HG03135 (cell line): Measurements from ENCODE around the gene INCA1.

Experiments
- ATAC-seq: cut with Tn5 transposase; IDR thresholded peaks from one replicate; pipeline ENCODE4 v1.9.1; 2021; ENCODE audit warnings: mild to moderate bottlenecking, moderate library complexity; ENCODE audit not compliant: unreplicated experiment

INCA1 gene

GRCh38 chr17:5011928-5012327 lies 14.6 kb upstream of the INCA1 start:
- ATAC-seq = no peak

GRCh38 chr17:5003214-5003867 lies 6.0 kb upstream of the INCA1 start:
- no peak for ATAC-seq

GRCh38 chr17:5002121-5002788 lies 4.9 kb upstream of the INCA1 start:
- no peak for ATAC-seq

GRCh38 chr17:5000237-5000639 lies 2.9 kb upstream of the INCA1 start:
- ATAC-seq = no peak

GRCh38 chr17:4999430-5000093 lies 2.2 kb upstream of the INCA1 start:
- ATAC-seq = no peak

GRCh38 chr17:4998732-4999429 lies 1.6 kb upstream of the INCA1 start:
- ATAC-seq = no peak

- peak; percentile 10 for ATAC-seq
Observed at GRCh38 chr17:4998027-4998731, 857 bp upstream of the INCA1 start.

- ATAC-seq = no peak
Observed at GRCh38 chr17:4994081-4994595, 3.2 kb downstream of the INCA1 start.

- ATAC-seq = no peak
Observed at GRCh38 chr17:4987767-4988567, 9.4 kb downstream of the INCA1 start.

- ATAC-seq = peak; percentile 55
Observed at GRCh38 chr17:4986951-4987766, 10.2 kb downstream of the INCA1 start, which contains the start of gene CAMTA2. CAMTA2 (minus strand) TSS chr17:4987675; CDS start chr17:4986222, 1,453 bp downstream.

- no peak for ATAC-seq
Observed at GRCh38 chr17:4986403-4986802, 10.9 kb downstream of the INCA1 start.

- no peak for ATAC-seq
Observed at GRCh38 chr17:4982305-4982704, 15.0 kb downstream of the INCA1 start.

- ATAC-seq = no peak
Observed at GRCh38 chr17:4980644-4981216, 16.6 kb downstream of the INCA1 start.

- no peak for ATAC-seq
Observed at GRCh38 chr17:4978726-4979125, 18.6 kb downstream of the INCA1 start.

- ATAC-seq = no peak
Observed at GRCh38 chr17:4974115-4974670, 23.1 kb downstream of the INCA1 start.

GRCh38 chr17:4973256-4974114 lies 23.8 kb downstream of the INCA1 start:
- ATAC-seq = no peak

GRCh38 chr17:4972752-4973151 lies 24.6 kb downstream of the INCA1 start:
- ATAC-seq = no peak
